Tibial artery (tissue), 4 donors: ENCODE results near the gene LPP.

Experiments
- DNase-seq, 2 donors: peaks; one replicate each; pipeline ENCODE4 v3.0.0-alpha.2; 2019
- H3K27ac ChIP-seq, 2 donors: fragments of 200-600 bp; sonication (generic) in 1 of 2; 1 replicate in 1 of 2; 2 replicates in 1 of 2; pipeline ENCODE4 v1.5.1; 2018 to 2019; ENCODE audit warnings: mild to moderate bottlenecking in 1 of 2
- H3K27me3 ChIP-seq, 2 donors: fragments of 200-600 bp; sonication (generic) in 1 of 2; one replicate each; pipeline versions ENCODE4 v1.5.1 to v1.6.0; 2016 to 2019
- H3K36me3 ChIP-seq, 3 donors: fragments of 200-600 bp; sonication (generic) in 2 of 3; one replicate each; pipeline ENCODE4 v1.5.1; 2016 to 2019; ENCODE audit warnings: mild to moderate bottlenecking in 2 of 3
- H3K4me1 ChIP-seq, 4 donors: fragments of 200-600 bp; sonication (generic) in 2 of 4; 1 replicate in 3 of 4; 2 replicates in 1 of 4; pipeline ENCODE4 v1.5.1; 2016 to 2019
- H3K4me3 ChIP-seq, 2 donors: fragments of 200-600 bp; sonication (generic) in 1 of 2; 1 replicate in 1 of 2; 2 replicates in 1 of 2; pipeline ENCODE4 v1.5.1; 2018 to 2019; ENCODE audit warnings: mild to moderate bottlenecking in 2 of 2
- H3K9me3 ChIP-seq, 3 donors: fragments of 200-600 bp; sonication (generic) in 1 of 3; one replicate each; pipeline ENCODE4 v1.5.1; 2016 to 2019
- CTCF ChIP-seq, 2 experiments: fragments of 200-600 bp in 1 of 2; fragments of 450-650 bp in 1 of 2; IDR thresholded peaks; one replicate each; pipeline ENCODE4 v1.5.1; 2017 to 2019; ENCODE audit warnings: antibody characterized with exemption in 2 of 2, mild to moderate bottlenecking in 1 of 2, moderate library complexity in 1 of 2
- intact Hi-C: fragments of 100-400 bp; cut with DNase I; formaldehyde crosslinking; loops from one replicate; pipeline ENCODE4 v1.15.0; 2023; ENCODE audit warnings: low total_unique reads

LPP gene

DNA sequence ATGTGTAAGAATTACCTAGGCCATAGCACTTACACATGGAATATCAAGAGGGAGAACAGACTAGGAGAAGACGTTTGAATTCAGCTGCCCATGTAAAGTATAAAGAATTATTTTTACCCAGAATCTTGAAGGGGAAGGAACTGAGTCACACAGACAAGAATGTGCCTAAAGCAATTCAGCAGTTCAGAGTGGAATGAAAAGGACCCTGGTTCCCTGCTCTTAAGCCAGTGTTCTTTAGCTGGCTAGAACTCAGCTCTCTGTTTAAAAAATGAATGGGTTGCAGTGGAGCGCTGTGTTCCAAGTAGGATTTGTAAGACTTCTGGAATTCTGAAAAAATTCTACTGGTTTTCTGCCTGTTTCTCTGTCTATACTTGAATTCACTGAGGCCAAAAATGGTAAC is 440.2 kb downstream of the LPP start:
- H3K27me3 ChIP-seq, result no peaks in the 10 kb centered on the region
- H3K4me1 ChIP-seq, result peaks cover 4 to 99% (median 48%) of the 10 kb centered on the region in 4 donors
- H3K4me3 ChIP-seq, result no peak overlapping the region
- intact Hi-C loops, result no loop called here
- peak overlapping the region; percentile 50 to 63 for H3K27ac ChIP-seq
- no peaks in the 10 kb centered on the region for H3K9me3 ChIP-seq
- TF ChIP-seq CTCF (IDR thresholded peaks at IDR 0.05), result no peak
- DNase-seq, result no peak
- H3K36me3 ChIP-seq, result no peaks in the 10 kb centered on the region

GRCh38 chr3:188595890-188596376 is 442.0 kb downstream of the LPP start:
- Histone ChIP-seq H3K4me3 (no peak overlapping the region), H3K9me3 (no peaks in the 10 kb centered on the region), H3K27me3 (no peaks in the 10 kb centered on the region), H3K36me3 (no peaks in the 10 kb centered on the region), H3K27ac (peak overlapping the region; percentile 41 to 63), H3K4me1 (peaks cover 4 to 99% (median 46%) of the 10 kb centered on the region in 4 donors)
- TF ChIP-seq CTCF (IDR thresholded peaks at IDR 0.05), result no peak
- DNase-seq, result no peak
- intact Hi-C loops, result no loop called here

DNA sequence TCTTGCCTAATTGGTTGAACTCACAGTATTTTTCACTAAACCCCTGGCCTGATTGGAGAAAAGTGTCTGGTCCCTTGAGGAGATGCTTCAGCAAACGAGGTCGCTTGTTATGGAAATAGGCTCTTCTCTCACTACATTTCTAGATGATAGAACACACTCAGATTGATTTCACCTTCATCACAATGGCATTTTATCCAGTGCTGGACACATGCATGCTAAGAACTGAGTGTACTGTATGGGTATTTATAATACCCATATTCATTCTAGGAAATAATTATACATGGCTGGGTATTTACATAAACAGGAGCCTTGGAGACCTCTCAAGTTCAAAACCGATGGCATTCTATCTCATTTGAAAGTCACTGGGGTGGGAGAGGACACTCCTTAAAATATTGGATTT is 444.9 kb downstream of the LPP start:
- Histone ChIP-seq H3K4me1 (peaks cover 3 to 98% (median 38%) of the 10 kb centered on the region in 4 donors), H3K4me3 (no peak overlapping the region), H3K36me3 (no peaks in the 10 kb centered on the region), H3K27me3 (no peaks in the 10 kb centered on the region), H3K27ac (peak overlapping the region; percentile 41 to 63), H3K9me3 (no peaks in the 10 kb centered on the region)
- intact Hi-C loops, result no loop called here
- DNase-seq, result no peak
- TF ChIP-seq CTCF (IDR thresholded peaks at IDR 0.05), result no peak

- intact Hi-C loops, result loop anchor here (10.0 kb wide), 2 partner anchors 343 to 857 kb away; partner anchors contain the start of gene BCL6
- no peaks in the 10 kb centered on the region for H3K36me3 ChIP-seq
- peak overlapping the region; percentile 18 to 77 for H3K27ac ChIP-seq
- no peak for DNase-seq
- no peak for TF ChIP-seq CTCF (IDR thresholded peaks at IDR 0.05)
- H3K4me1 ChIP-seq, result peaks cover 0 to 96% (median 31%) of the 10 kb centered on the region in 4 donors
- H3K27me3 ChIP-seq, result no peaks in the 10 kb centered on the region
- no peaks in the 10 kb centered on the region for H3K9me3 ChIP-seq
- no peak overlapping the region for H3K4me3 ChIP-seq
Measured at GRCh38 chr3:188602111-188602510, 448.2 kb downstream of the LPP start.

DNA sequence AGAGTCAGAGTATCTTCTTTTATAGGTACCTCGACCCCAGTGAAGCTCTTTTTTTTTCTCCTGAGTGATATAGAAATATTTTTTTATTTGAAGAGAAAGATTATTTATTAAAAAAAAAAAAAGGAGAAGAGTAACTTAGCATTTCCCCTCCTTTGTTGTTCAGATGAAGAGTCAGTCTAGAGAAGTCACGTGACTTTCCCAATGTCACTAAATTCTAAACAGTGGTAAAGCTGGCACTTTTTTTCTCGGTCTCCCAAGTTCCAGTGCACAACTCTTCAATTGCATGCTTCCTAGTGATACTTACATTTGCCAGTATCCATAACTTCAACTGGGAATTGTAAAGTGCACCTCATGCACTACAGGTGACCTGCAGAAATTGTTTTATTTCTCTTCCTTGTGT is 448.7 kb downstream of the LPP start:
- Histone ChIP-seq H3K4me3 (no peak overlapping the region), H3K27me3 (no peaks in the 10 kb centered on the region), H3K36me3 (no peaks in the 10 kb centered on the region), H3K9me3 (no peaks in the 10 kb centered on the region), H3K4me1 (peaks cover 0 to 96% (median 30%) of the 10 kb centered on the region in 4 donors), H3K27ac (peak overlapping the region; percentile 18 to 77)
- intact Hi-C loops, result loop anchor here (10.0 kb wide), 2 partner anchors 342 to 858 kb away; partner anchors contain the start of gene BCL6
- DNase-seq, result no peak
- TF ChIP-seq CTCF (IDR thresholded peaks at IDR 0.05), result no peak
